HepG2 (cell line): ENCODE data around the gene CDH2. TPM values are rescaled to one million over a fixed set of nuclear protein-coding genes. Genes with fewer than 3 reads are reported as not detected.

Source experiments
- HDAC2 ChIP-seq: sonication (generic); formaldehyde crosslinking; IDR thresholded peaks from 2 replicates; pipeline ENCODE4 v1.4.0; 2020; ENCODE audit warnings: missing genetic modification reagents
- KDM2A ChIP-seq: sonication (generic); formaldehyde crosslinking; IDR thresholded peaks from 2 replicates; pipeline ENCODE4 v1.4.0; 2020; ENCODE audit warnings: low read depth, missing genetic modification reagents, borderline replicate concordance
- ZNF317 ChIP-seq: sonication (generic); formaldehyde crosslinking; IDR thresholded peaks from 2 replicates; pipeline ENCODE4 v1.5.0; 2020; ENCODE audit warnings: mild to moderate bottlenecking, missing genetic modification reagents
- ZZZ3 ChIP-seq: sonication (generic); formaldehyde crosslinking; IDR thresholded peaks from 2 replicates; pipeline ENCODE4 v1.4.0; 2020; ENCODE audit warnings: missing genetic modification reagents, mild to moderate bottlenecking, borderline replicate concordance
- polyA plus RNA-seq, 8 experiments: library from polyadenylated mRNA; depleted of rRNA in 3 of 8; stranded (reverse) in 7 of 8; unstranded in 1 of 8; fragments of >200 nt; fragmentation: Illumina TruSeq in 4 of 8; extraction: Trizol in 4 of 8; gene quantifications; 2 replicates each; pipeline versions ENCODE4 v1.2.1 to v1.2.3, GENCODE V29; 2011 to 2016; ENCODE audit warnings: low read depth in 4 of 8, missing spikeins in 1 of 8, mixed read lengths in 1 of 8; ENCODE audit not compliant: insufficient read depth in 1 of 8
- total RNA-seq, 5 experiments: library from RNA; depleted of rRNA; stranded (reverse); fragments of >200 nt; fragmentation: Illumina TruSeq; extraction: Trizol; gene quantifications; 2 replicates each; pipeline ENCODE4 v1.2.3, GENCODE V29; 2016; ENCODE audit warnings: low read depth in 1 of 5
- TF ChIP-seq, protein P1 (sequence below), 2 experiments: fragments of 450-650 bp in 1 of 2; sonication (generic) in 1 of 2; formaldehyde crosslinking in 1 of 2; IDR thresholded peaks; 2 replicates each; pipeline versions ENCODE4 v1.6.1 to v1.8.0; 2016 to 2022; ENCODE audit warnings: antibody characterized with exemption in 1 of 2, mild to moderate bottlenecking in 1 of 2, missing genetic modification reagents in 1 of 2
- TF ChIP-seq, protein P2 (sequence below): sonication (generic); formaldehyde crosslinking; IDR thresholded peaks from 2 replicates; pipeline ENCODE4 v1.4.0; 2020; ENCODE audit warnings: mild to moderate bottlenecking, missing genetic modification reagents, borderline replicate concordance
- TF ChIP-seq, protein P3 (sequence below), 2 experiments: sonication (generic) in 1 of 2; formaldehyde crosslinking in 1 of 2; IDR thresholded peaks; 2 replicates each; pipeline versions ENCODE4 v1.5.1 to v1.6.1; 2011 to 2020; ENCODE audit warnings: borderline replicate concordance in 1 of 2, low read depth in 1 of 2, low read length in 1 of 2, mild to moderate bottlenecking in 1 of 2, missing genetic modification reagents in 1 of 2, moderate library complexity in 1 of 2
- TF ChIP-seq, protein P4 (sequence below): sonication (generic); formaldehyde crosslinking; IDR thresholded peaks from 2 replicates; pipeline ENCODE4 v1.8.1; 2023; ENCODE audit warnings: mild to moderate bottlenecking, missing genetic modification reagents
- TF ChIP-seq, protein P5 (sequence below): sonication (generic); formaldehyde crosslinking; IDR thresholded peaks from 2 replicates; pipeline ENCODE4 v1.4.0; 2020; ENCODE audit warnings: missing genetic modification reagents

Gene CDH2
- total and polyA plus RNA-seq, 2 of the 13 experiments (the other 11 are each of a cell fraction or from before 2014, with no cell fraction given) = 18.6 to 36.1 TPM

- TF ChIP-seq, protein P1, sequence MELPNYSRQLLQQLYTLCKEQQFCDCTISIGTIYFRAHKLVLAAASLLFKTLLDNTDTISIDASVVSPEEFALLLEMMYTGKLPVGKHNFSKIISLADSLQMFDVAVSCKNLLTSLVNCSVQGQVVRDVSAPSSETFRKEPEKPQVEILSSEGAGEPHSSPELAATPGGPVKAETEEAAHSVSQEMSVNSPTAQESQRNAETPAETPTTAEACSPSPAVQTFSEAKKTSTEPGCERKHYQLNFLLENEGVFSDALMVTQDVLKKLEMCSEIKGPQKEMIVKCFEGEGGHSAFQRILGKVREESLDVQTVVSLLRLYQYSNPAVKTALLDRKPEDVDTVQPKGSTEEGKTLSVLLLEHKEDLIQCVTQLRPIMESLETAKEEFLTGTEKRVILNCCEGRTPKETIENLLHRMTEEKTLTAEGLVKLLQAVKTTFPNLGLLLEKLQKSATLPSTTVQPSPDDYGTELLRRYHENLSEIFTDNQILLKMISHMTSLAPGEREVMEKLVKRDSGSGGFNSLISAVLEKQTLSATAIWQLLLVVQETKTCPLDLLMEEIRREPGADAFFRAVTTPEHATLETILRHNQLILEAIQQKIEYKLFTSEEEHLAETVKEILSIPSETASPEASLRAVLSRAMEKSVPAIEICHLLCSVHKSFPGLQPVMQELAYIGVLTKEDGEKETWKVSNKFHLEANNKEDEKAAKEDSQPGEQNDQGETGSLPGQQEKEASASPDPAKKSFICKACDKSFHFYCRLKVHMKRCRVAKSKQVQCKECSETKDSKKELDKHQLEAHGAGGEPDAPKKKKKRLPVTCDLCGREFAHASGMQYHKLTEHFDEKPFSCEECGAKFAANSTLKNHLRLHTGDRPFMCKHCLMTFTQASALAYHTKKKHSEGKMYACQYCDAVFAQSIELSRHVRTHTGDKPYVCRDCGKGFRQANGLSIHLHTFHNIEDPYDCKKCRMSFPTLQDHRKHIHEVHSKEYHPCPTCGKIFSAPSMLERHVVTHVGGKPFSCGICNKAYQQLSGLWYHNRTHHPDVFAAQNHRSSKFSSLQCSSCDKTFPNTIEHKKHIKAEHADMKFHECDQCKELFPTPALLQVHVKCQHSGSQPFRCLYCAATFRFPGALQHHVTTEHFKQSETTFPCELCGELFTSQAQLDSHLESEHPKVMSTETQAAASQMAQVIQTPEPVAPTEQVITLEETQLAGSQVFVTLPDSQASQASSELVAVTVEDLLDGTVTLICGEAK (IDR thresholded peaks at IDR 0.05) = no peak
- TF ChIP-seq, protein P1 (CRISPR knock-in tag; IDR thresholded peaks at IDR 0.05) = 0 out of 2 replicates have a peak, but pooled peaks have one; percentile 19
- TF ChIP-seq KDM2A (CRISPR knock-in tag) (peak; percentile 54; the same call in 1 of the 2 replicates), ZNF317 (0 out of 2 replicates have a peak, but pooled peaks have one; percentile 27), ZZZ3 (CRISPR knock-in tag) (0 out of 2 replicates have a peak, but pooled peaks have one; percentile 63), HDAC2 (CRISPR knock-in tag) (peak; percentile 41; the same call in 1 of the 2 replicates)
- TF ChIP-seq, protein P2, sequence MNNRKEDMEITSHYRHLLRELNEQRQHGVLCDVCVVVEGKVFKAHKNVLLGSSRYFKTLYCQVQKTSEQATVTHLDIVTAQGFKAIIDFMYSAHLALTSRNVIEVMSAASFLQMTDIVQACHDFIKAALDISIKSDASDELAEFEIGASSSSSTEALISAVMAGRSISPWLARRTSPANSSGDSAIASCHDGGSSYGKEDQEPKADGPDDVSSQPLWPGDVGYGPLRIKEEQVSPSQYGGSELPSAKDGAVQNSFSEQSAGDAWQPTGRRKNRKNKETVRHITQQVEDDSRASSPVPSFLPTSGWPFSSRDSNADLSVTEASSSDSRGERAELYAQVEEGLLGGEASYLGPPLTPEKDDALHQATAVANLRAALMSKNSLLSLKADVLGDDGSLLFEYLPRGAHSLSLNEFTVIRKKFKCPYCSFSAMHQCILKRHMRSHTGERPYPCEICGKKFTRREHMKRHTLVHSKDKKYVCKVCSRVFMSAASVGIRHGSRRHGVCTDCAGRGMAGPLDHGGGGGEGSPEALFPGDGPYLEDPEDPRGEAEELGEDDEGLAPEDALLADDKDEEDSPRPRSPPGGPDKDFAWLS (CRISPR knock-in tag) = no peak
- TF ChIP-seq, protein P3, sequence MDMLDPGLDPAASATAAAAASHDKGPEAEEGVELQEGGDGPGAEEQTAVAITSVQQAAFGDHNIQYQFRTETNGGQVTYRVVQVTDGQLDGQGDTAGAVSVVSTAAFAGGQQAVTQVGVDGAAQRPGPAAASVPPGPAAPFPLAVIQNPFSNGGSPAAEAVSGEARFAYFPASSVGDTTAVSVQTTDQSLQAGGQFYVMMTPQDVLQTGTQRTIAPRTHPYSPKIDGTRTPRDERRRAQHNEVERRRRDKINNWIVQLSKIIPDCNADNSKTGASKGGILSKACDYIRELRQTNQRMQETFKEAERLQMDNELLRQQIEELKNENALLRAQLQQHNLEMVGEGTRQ (IDR thresholded peaks at IDR 0.05; ENCODE audit: low read depth, low read length) = no peak
- TF ChIP-seq, protein P3 (CRISPR knock-in tag; IDR thresholded peaks at IDR 0.05; ENCODE audit: borderline replicate concordance) = no peak
- TF ChIP-seq, protein P4, sequence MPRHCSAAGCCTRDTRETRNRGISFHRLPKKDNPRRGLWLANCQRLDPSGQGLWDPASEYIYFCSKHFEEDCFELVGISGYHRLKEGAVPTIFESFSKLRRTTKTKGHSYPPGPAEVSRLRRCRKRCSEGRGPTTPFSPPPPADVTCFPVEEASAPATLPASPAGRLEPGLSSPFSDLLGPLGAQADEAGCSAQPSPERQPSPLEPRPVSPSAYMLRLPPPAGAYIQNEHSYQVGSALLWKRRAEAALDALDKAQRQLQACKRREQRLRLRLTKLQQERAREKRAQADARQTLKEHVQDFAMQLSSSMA (CRISPR knock-in tag) = no peak
- TF ChIP-seq, protein P5, sequence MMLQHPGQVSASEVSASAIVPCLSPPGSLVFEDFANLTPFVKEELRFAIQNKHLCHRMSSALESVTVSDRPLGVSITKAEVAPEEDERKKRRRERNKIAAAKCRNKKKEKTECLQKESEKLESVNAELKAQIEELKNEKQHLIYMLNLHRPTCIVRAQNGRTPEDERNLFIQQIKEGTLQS (CRISPR knock-in tag) = no peak
These were observed 1.6 kb downstream of the CDH2 start (continued) for GRCh38 chr18:28175150-28175929.
